Esophagus mucosa (tissue), 1 donor: ENCODE data around the gene MYO5B. TPM values are rescaled to one million over a fixed set of nuclear protein-coding genes. Genes with fewer than 3 reads are reported as not detected.
"Not testable (repeated sequence)": the region's sequence is repeated elsewhere in the genome, so short reads cannot be mapped to it uniquely, and the experiment has no call there.

Experiments used
- ATAC-seq: fragments of 200-7000 bp; cut with Tn5 transposase; one replicate; pipeline ENCODE4 v1.9.1; 2020
- total RNA-seq: library from RNA; stranded (reverse); gene quantifications from one replicate; pipeline ENCODE4 v1.2.4, GENCODE V29; 2023
- donor health status: DM: yes; HTN: yes; CAD: no.

The MYO5B gene
- total RNA-seq, 1 donor from 2014 or later, result 29.6 TPM

GRCh38 chr18:49819071-49819662, 375.8 kb downstream of the MYO5B start:
- ATAC-seq, result no peak

- ATAC-seq, result no peak
These were observed 377.0 kb downstream of the MYO5B start for GRCh38 chr18:49817947-49818346.

GRCh38 chr18:49815927-49816326, 379.0 kb downstream of the MYO5B start:
- no peak for ATAC-seq

- peak; percentile 59 for ATAC-seq
These were observed 380.8 kb downstream of the MYO5B start for GRCh38 chr18:49814147-49814499.

- ATAC-seq, result peak; percentile 96
These were observed 381.4 kb downstream of the MYO5B start, which contains the start of gene ACAA2 for GRCh38 chr18:49813319-49814146. TSS of gene ACAA2 (minus strand) at chr18:49813533. CDS start at chr18:49813484, 49 bp downstream.

- ATAC-seq, result peak; percentile 7
These were observed 382.0 kb downstream of the MYO5B start for GRCh38 chr18:49813069-49813318.

- ATAC-seq, result no peak
These were observed 382.5 kb downstream of the MYO5B start for GRCh38 chr18:49812286-49813068.

GRCh38 chr18:49811151-49811938, 383.6 kb downstream of the MYO5B start:
- no peak for ATAC-seq

GRCh38 chr18:49808553-49809191, 386.3 kb downstream of the MYO5B start:
- not testable (repeated sequence) for ATAC-seq

GRCh38 chr18:49804096-49804495, 390.9 kb downstream of the MYO5B start:
- ATAC-seq, result no peak

- no peak for ATAC-seq
These were observed 392.3 kb downstream of the MYO5B start for GRCh38 chr18:49802623-49803022.

GRCh38 chr18:49800491-49800890, 394.5 kb downstream of the MYO5B start:
- not testable (repeated sequence) for ATAC-seq

GRCh38 chr18:49799806-49800205, 395.1 kb downstream of the MYO5B start:
- not testable (repeated sequence) for ATAC-seq

GRCh38 chr18:49798001-49798400, 396.9 kb downstream of the MYO5B start:
- no peak for ATAC-seq

GRCh38 chr18:49795612-49796552, 399.1 kb downstream of the MYO5B start:
- ATAC-seq, result no peak

GRCh38 chr18:49794743-49795142, 400.2 kb downstream of the MYO5B start:
- ATAC-seq, result no peak

GRCh38 chr18:49789560-49790134, 405.3 kb downstream of the MYO5B start:
- not testable (repeated sequence) for ATAC-seq

- no peak for ATAC-seq
These were observed 406.5 kb downstream of the MYO5B start for GRCh38 chr18:49788327-49788898.

- ATAC-seq, result no peak
These were observed 408.8 kb downstream of the MYO5B start for GRCh38 chr18:49786019-49786720.
